D341Med (cell line): ENCODE data around the gene ITSN1.
"Not testable (repeated sequence)": the region's sequence is repeated elsewhere in the genome, so short reads cannot be mapped to it uniquely, and the experiment has no call there.

Source experiments
- DNase-seq: peaks from one replicate; pipeline ENCODE4 v3.0.0; 2012; ENCODE audit warnings: low spot score

The ITSN1 gene

GRCh38 chr21:33770542-33770941 lies 128.2 kb downstream of the ITSN1 start:
- no peak for DNase-seq

- DNase-seq, result no peak
Observed at GRCh38 chr21:33771976-33772375, 129.7 kb downstream of the ITSN1 start.

DNA sequence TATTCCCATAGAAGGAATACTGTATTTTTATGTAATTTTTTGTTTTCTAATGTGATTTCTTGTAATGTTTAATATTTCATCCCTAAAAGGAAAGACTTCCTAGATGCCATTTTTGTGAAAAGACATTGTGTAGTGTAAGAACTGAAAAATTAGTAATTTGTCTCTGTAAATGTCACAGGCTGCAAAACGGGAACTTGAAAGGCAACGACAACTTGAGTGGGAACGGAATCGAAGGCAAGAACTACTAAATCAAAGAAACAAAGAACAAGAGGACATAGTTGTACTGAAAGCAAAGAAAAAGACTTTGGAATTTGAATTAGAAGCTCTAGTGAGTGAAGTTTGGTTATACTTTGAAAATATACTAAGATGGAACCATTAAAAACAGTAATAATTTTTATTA lies 132.2 kb downstream of the ITSN1 start:
- no peak for DNase-seq

DNA sequence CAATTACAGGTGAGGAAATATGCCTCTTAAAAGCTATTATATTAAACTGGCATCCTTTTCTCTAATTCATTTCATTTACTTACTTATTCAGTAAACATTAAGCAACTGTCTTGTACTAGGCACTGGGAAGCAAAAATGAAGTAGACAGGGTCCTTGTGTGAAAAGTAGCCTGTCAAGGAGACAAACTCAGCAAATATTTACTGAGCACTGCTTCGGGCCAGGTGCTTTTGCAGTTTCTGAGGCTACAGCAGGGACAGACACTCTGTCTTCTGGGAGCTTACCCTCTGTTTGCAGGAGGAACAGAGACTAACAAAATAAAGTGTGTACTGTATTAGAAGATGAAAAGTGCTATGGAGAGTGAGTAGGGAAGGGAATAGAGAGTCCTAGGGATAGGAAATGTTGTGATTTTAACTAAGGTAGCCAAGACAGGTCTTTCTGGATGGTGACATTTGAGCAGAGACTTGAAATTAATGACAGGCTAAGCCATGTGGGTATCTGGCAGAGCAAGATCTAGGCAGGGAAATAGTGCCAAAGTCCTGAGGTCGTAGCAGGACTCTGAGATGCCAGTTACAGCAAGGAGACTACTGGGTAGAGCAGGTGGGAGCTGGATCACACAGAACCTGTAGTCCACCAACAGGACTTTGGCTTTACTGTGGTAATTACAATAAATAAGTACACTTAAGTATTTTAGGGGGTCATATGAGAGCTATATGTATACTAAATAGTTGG lies 133.0 kb downstream of the ITSN1 start:
- no peak for DNase-seq

GRCh38 chr21:33780631-33781030 lies 138.3 kb downstream of the ITSN1 start:
- DNase-seq, result no peak

DNA sequence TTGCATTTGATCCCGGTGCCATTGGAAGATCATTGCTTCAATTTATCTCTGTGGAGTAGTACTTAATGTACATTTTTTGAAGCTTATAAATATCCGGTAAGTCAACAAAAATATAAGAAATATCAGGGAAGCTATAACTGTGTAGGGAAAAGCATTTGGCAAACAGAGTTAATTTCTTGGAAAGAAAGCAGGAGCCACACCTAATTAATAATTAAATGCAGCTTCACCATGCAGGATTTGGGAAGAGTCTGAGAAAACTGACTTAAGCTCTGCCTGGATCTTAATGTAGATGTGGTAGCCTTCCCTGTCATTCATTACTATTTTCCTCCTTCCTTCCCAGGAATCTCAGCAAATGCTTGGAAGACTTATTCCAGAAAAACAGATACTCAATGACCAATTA lies 138.8 kb downstream of the ITSN1 start:
- no peak for DNase-seq

- DNase-seq, result no peak
Observed at GRCh38 chr21:33783187-33783979, 141.1 kb downstream of the ITSN1 start.

DNA sequence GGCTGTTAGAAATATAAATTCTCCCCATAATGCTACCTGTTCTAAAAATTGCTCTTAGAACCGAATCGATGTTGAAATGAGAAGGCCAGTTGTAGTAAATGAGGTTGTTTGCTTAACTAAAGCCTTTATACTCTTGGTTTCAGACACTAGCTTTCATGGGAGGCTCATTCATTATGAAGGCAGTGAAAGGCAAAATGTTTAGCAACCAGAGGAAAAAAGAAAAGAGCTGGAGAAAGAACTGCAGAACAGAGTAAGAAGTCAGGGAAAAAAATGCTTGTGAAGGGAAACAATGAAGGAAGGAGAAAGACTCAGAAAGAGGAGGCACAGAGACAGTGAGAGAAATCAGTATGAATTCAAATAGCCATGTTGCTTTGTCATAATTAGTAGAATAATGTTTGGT lies 145.1 kb downstream of the ITSN1 start:
- DNase-seq, result no peak

GRCh38 chr21:33788438-33788837 lies 146.1 kb downstream of the ITSN1 start:
- DNase-seq, result not testable (repeated sequence)

DNA sequence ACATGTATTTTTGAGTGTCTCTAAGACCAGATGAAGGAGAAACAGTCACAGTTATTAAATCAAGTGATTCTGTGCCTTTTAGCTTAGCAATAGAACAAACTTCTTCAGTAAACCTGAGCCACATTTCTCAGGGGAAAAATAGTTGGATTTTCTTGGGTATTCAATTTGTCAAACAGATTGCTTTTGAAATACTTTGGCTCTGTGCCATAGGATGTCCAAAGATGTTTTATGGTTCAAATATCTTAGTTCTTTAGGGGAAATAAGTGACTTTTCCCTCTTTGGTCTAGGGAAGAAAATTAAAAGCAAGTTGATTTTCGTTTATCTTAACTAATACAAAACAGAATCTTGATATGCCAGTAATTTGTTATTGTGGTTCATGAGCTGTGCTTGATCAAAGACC lies 147.4 kb downstream of the ITSN1 start:
- DNase-seq, result no peak

DNA sequence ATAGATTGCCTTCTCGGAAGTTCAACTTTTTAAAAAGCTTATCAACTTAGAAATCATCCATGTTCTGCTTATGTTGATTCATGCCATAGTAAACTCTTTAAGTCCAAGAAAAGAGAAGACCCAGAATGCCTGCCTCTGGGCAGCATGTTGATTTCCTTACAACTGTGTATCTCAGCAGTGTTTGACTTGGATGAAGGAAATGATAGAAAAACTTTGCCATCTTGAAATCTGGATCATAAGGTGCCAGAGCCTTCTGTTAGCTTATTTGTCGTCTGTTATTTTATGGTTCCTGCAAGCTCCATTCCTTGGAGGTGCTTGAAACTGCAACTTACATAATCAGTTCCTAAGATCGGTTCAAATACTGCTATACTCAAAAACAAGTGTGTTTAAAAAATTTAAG lies 148.8 kb downstream of the ITSN1 start:
- no peak for DNase-seq

- DNase-seq, result no peak
Observed at GRCh38 chr21:33794596-33794995, 152.3 kb downstream of the ITSN1 start.

DNA sequence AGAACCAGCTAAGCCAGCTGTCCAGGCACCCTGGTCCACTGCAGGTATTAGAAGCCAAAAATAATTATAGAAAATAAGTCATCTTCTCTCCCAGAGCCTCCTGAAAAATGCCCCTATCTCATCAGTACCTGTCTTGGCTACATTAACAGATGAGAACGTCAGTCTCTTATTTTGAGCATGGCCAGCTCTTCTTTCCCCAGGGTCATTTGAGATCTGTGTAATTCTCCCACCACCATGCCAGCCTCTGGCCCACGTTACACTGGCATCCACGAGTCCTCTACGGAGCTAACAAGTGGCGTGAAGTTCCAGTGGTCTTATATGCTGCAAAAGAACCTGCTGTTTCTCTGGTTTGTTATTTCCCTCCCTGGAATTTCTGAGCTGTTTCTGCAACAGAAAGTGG lies 155.3 kb downstream of the ITSN1 start:
- no peak for DNase-seq

DNA sequence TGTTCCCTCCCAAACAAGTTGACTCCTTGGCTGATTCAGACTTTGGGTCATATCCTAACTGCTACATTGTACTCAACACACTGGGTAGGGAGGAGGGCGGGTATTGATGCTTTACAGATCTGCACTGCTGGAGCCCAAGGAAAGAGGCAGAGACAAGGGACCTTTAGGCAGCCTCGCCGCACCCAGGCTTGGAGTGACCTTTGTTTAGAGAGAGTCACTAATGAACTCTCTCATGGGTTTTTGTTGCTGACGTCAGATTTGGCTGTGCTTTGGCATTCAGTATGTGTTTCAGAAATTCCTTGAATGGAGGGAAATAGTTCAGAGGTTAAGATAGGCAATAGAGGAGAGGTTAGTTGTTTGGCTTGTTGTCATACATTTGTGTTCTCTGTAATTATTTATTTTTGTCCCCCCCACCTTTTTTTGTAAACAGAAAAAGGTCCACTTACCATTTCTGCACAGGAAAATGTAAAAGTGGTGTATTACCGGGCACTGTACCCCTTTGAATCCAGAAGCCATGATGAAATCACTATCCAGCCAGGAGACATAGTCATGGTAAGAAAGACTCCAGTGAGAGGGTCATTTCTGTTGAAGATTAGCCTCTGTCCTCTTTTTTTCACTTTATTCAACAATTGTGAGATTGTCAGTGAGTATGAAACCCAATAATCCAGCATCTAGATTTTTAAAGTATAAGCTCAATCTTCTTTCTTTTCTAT lies 157.2 kb downstream of the ITSN1 start:
- DNase-seq, result no peak

DNA sequence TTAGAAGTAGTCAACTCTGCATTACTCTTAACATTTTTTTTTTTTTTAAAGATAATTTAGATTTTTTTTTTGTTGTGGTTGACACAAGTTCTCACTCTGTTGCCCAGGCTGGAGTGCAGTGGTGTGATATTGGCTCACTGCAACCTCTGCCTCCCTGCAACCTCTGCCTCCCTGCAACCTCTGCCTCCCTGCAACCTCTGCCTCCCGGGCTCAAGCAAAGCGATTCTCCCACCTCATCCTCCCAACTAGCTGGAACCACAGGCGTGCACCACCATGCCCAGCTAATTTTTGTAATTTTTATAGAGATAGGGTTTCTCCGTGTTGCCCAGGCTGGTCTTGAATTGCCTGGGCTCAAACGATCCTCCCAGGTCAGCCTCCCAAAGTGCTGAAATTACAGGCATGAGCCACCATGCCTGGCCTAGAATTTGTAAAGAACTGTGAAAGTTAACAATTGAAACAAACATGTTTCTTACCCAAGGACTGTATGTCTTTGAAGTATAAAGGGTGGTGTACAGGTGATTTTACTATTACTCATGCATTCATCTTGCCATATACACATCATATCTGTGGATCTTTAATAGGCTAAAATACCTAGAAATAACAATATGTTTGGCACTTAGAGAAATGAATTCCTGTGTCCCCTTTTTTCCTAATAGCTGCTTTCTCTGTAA lies 158.6 kb downstream of the ITSN1 start:
- DNase-seq, result no peak

GRCh38 chr21:33801424-33802405 lies 159.4 kb downstream of the ITSN1 start:
- no peak for DNase-seq

DNA sequence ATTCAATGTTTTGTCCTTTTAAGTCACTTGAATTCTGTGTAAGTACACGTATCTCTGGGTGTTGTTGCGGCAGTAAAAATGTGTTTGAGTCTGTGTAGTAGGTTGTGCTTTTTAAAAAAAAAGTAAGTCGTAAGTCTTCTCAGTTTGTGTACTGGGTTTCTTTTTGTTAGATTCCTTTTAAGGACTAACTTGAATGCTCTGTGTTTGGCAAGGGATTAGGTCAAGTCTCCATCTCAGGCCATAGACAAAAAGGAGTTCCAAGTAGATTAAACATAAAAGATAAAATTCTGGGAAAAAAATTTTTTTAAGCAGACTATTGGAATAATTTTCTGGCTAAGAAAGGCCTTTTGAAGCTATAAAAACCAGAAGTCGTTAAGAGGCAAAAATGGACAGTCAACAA lies 160.2 kb downstream of the ITSN1 start:
- no peak for DNase-seq

- no peak for DNase-seq
Observed at GRCh38 chr21:33808715-33809367, 166.5 kb downstream of the ITSN1 start.

DNA sequence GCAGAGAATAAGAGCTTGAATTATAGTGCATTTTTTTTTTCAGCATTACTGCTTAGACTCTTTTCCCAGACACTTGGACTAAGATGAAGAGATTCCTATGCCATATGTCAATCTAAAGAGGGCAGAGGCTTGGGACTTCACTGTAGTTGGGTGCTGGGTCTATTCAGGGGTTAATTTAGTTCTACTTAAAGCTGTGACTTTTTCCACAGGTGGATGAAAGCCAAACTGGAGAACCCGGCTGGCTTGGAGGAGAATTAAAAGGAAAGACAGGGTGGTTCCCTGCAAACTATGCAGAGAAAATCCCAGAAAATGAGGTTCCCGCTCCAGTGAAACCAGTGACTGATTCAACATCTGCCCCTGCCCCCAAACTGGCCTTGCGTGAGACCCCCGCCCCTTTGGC lies 168.5 kb downstream of the ITSN1 start:
- DNase-seq, result no peak

GRCh38 chr21:33811167-33812010 lies 169.1 kb downstream of the ITSN1 start:
- DNase-seq, result no peak
